ENCODE results near the gene NAIF1. TPM values are rescaled to one million over a fixed set of nuclear protein-coding genes. Genes with fewer than 3 reads are reported as not detected.
A peak's percentile ranks its signal among the peaks of the same experiment; 100 is the strongest.

NAIF1 gene
- total and polyA plus RNA-seq, 4 donors: 7.2 to 13.3 (median 11.0) TPM

DNA sequence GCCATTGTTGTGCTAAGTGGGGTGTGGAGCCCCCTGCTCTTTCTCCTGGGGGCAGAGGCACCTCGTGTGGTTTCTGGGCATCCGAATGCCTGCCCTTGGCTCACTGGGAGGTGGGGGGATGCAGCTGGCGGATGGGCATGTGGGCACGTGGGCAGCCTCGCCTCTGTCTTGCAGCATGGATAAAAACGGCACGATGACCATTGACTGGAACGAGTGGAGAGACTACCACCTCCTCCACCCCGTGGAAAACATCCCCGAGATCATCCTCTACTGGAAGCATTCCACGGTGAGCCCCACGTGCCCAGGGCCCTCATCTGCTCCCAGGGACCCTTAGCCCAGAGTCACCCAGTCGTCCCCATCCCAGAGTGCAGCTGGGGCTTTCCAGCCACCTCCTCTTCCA is 35.1 kb upstream of the NAIF1 start:
- H3K27ac ChIP-seq (ENCODE audit: low read depth, low read length): no peak overlapping the region
- no peaks in the 10 kb centered on the region for H3K9me3 ChIP-seq (ENCODE audit: control insufficient read depth, insufficient read depth, low read length)
- no peaks in the 10 kb centered on the region for H3K27me3 ChIP-seq (ENCODE audit: control insufficient read depth, insufficient read depth, low read length)
- WGBS (ENCODE audit: insufficient coverage): 66% methylated on average over 12 of the region's 13 CpGs
- H3K4me1 ChIP-seq (ENCODE audit: control insufficient read depth, insufficient read depth, low read length): peaks cover 66% of the 10 kb centered on the region
- H3K4me3 ChIP-seq (ENCODE audit: low read depth, low read length): no peak overlapping the region
- peaks cover 84% of the 10 kb centered on the region for H3K36me3 ChIP-seq (ENCODE audit: control insufficient read depth, insufficient read depth, low read length)
- DNase-seq (ENCODE audit: low read depth in 4 of 6, low spot score in 6 of 6): no peak

DNA sequence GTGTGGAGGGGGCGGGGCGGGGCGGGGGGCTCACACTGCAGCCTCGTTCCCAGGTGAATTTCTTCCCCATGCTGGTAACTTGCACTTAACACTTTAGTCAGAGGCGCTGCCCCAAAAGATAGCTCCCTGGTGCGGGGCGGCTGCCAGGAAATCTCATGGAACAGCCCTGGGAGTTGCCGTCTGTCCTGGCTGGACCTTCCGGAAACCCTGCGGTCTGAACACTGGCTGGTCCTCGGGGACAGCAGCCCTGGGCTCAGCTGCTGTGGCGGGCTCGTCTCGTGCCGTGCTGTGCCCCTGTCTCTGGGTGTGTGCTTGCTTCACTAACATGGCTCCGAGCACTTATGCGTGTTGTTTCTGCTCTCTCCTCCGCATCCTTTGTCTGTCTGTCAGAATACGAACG is 34.6 kb upstream of the NAIF1 start:
- no peak overlapping the region for H3K4me3 ChIP-seq (ENCODE audit: low read depth, low read length)
- peaks cover 79% of the 10 kb centered on the region for H3K36me3 ChIP-seq (ENCODE audit: control insufficient read depth, insufficient read depth, low read length)
- WGBS (ENCODE audit: insufficient coverage): 79% methylated on average over 20 of the region's 20 CpGs
- H3K4me1 ChIP-seq (ENCODE audit: control insufficient read depth, insufficient read depth, low read length): peaks cover 69% of the 10 kb centered on the region
- H3K27ac ChIP-seq (ENCODE audit: low read depth, low read length): no peak overlapping the region
- H3K9me3 ChIP-seq (ENCODE audit: control insufficient read depth, insufficient read depth, low read length): no peaks in the 10 kb centered on the region
- no peaks in the 10 kb centered on the region for H3K27me3 ChIP-seq (ENCODE audit: control insufficient read depth, insufficient read depth, low read length)
- no peak for DNase-seq (ENCODE audit: low read depth in 4 of 6, low spot score in 6 of 6)

DNA sequence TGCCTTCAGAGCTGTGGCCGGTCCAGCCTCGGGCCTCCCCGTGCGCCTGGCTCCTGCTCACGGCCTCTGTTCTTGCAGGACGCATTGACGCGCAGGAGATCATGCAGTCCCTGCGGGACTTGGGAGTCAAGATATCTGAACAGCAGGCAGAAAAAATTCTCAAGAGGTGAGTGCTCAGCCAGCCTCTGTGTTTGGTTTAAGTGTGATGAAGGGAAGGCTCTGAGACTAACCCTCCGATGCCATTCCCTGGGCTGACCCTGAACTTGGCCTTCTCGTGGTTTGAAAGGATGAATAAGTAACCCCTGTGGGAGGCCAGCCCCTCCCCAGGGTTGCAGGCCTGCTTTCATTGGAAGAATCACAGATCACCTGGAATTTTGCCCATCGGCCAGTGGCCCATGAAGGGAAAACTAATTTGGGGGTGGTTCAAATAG is 34.1 kb upstream of the NAIF1 start:
- Histone ChIP-seq H3K27ac (ENCODE audit: low read depth, low read length) (no peak overlapping the region), H3K27me3 (ENCODE audit: control insufficient read depth, insufficient read depth, low read length) (no peaks in the 10 kb centered on the region), H3K9me3 (ENCODE audit: control insufficient read depth, insufficient read depth, low read length) (no peaks in the 10 kb centered on the region), H3K36me3 (ENCODE audit: control insufficient read depth, insufficient read depth, low read length) (peaks cover 75% of the 10 kb centered on the region), H3K4me3 (ENCODE audit: low read depth, low read length) (no peak overlapping the region), H3K4me1 (ENCODE audit: control insufficient read depth, insufficient read depth, low read length) (peaks cover 69% of the 10 kb centered on the region)
- no peak for DNase-seq (ENCODE audit: low read depth in 4 of 6, low spot score in 6 of 6)
- 84% methylated on average over 12 of the region's 12 CpGs for WGBS (ENCODE audit: insufficient coverage)

DNA sequence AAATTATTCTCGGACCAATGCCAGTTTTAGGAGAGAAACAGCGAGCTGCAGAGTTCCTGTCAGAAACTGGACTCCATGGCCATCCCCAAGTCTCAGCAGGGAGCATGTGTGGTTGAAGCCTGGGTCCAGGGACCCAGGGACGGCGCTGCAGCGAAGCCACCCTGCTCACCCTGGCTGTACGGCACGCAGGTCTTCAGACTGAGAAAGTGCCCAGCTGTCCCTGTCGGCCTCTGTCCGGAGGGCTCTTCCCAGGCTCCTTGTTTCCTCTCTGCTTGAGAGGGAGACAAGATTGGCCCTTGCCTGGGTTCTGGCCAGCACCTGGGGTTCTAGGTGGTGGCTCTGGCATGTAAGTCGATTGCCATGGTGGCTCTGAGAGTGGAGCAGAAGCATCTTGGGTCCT is 33.5 kb upstream of the NAIF1 start:
- Histone ChIP-seq H3K36me3 (ENCODE audit: control insufficient read depth, insufficient read depth, low read length) (peaks cover 68% of the 10 kb centered on the region), H3K9me3 (ENCODE audit: control insufficient read depth, insufficient read depth, low read length) (no peaks in the 10 kb centered on the region), H3K4me1 (ENCODE audit: control insufficient read depth, insufficient read depth, low read length) (peaks cover 70% of the 10 kb centered on the region), H3K27ac (ENCODE audit: low read depth, low read length) (peak overlapping the region; percentile 97), H3K4me3 (ENCODE audit: low read depth, low read length) (no peak overlapping the region), H3K27me3 (ENCODE audit: control insufficient read depth, insufficient read depth, low read length) (no peaks in the 10 kb centered on the region)
- no peak for DNase-seq (ENCODE audit: low read depth in 4 of 6, low spot score in 6 of 6)
- 73% methylated on average over 10 of the region's 10 CpGs for WGBS (ENCODE audit: insufficient coverage)

DNA sequence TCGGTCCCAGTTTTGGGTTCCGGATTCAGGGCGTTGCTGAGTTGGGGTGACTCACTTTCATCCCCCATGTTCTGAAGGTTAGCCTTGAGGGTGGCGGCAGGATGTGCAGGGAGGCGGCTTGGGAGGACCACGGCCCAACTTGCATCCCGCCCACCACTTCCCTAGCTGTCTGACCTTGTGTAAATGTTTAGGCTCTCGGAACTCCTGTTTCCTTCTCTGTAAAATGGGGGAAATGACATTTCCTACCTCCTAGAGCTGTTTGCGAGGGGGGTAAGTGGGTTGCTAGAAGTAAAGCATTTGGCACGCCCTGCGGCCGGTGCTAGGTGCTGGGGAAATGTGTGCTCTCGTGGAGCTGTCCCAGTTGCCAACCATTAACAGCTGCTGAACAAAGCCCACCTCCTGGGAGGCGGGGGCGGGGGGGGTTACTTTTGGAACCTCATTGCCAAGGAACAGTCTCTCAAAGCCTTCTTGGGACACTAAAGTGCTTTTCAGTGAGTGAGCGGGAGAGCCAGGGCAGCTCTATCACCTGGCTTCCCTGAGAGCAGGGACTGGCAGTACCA is 32.9 kb upstream of the NAIF1 start:
- peaks cover 75% of the 10 kb centered on the region for H3K4me1 ChIP-seq (ENCODE audit: control insufficient read depth, insufficient read depth, low read length)
- DNase-seq (ENCODE audit: low read depth in 4 of 6, low spot score in 6 of 6): peak in 1 of 6 donors; percentile 51
- H3K36me3 ChIP-seq (ENCODE audit: control insufficient read depth, insufficient read depth, low read length): peaks cover 67% of the 10 kb centered on the region
- H3K27me3 ChIP-seq (ENCODE audit: control insufficient read depth, insufficient read depth, low read length): no peaks in the 10 kb centered on the region
- peak overlapping the region; percentile 97 for H3K27ac ChIP-seq (ENCODE audit: low read depth, low read length)
- no peaks in the 10 kb centered on the region for H3K9me3 ChIP-seq (ENCODE audit: control insufficient read depth, insufficient read depth, low read length)
- WGBS (ENCODE audit: insufficient coverage): 45% methylated on average over 5 of the region's 16 CpGs
- no peak overlapping the region for H3K4me3 ChIP-seq (ENCODE audit: low read depth, low read length)

DNA sequence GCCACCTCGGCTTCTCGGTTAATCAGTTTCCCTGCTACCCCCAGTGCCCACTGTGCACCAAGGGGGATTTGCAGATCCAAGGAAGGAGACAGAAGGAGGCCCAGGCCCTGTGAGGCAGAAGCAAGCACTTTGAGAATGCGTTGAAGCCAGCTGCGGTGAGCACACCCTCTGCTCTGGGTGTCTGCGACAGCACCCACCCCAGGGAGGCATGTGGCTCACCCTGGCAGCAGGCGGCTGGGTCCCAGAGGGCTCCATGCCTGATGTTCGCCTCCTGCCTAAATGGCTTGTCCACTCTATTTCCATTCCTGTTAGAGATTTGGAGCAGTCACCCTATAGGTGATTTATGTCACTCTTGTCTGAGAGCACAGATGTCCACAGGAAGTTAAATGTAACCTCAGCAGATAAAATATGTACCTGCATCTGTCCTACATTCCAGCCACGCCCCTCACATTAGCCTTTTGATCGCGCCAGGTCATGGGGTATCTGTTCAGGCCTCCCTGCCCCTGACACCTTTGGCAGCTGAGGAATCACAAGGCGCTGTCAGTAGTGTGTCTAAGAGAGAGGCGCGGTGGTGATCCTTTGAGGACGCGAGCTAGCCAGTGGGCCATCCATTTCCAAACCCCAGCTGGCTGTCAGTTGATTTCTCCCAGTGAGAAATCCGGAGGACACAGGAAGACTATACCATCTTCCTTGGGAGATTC is 32.3 kb upstream of the NAIF1 start:
- Histone ChIP-seq H3K27ac (ENCODE audit: low read depth, low read length) (peak overlapping the region; percentile 97), H3K9me3 (ENCODE audit: control insufficient read depth, insufficient read depth, low read length) (no peaks in the 10 kb centered on the region), H3K4me3 (ENCODE audit: low read depth, low read length) (peak overlapping the region; percentile 46), H3K4me1 (ENCODE audit: control insufficient read depth, insufficient read depth, low read length) (peaks cover 80% of the 10 kb centered on the region), H3K27me3 (ENCODE audit: control insufficient read depth, insufficient read depth, low read length) (no peaks in the 10 kb centered on the region), H3K36me3 (ENCODE audit: control insufficient read depth, insufficient read depth, low read length) (peaks cover 65% of the 10 kb centered on the region)
- DNase-seq (ENCODE audit: low read depth in 4 of 6, low spot score in 6 of 6): no peak
- WGBS (ENCODE audit: insufficient coverage): 43% methylated on average over 12 of the region's 16 CpGs

- 11% methylated on average over 25 of the region's 32 CpGs for whole genome bisulfite sequencing (ENCODE audit: insufficient coverage)
- Histone ChIP-seq H3K36me3 (ENCODE audit: control insufficient read depth, insufficient read depth, low read length) (peaks cover 57% of the 10 kb centered on the region), H3K4me3 (ENCODE audit: low read depth, low read length) (peak overlapping the region; percentile 46), H3K27me3 (ENCODE audit: control insufficient read depth, insufficient read depth, low read length) (no peaks in the 10 kb centered on the region), H3K4me1 (ENCODE audit: control insufficient read depth, insufficient read depth, low read length) (peaks cover 82% of the 10 kb centered on the region), H3K9me3 (ENCODE audit: control insufficient read depth, insufficient read depth, low read length) (no peaks in the 10 kb centered on the region), H3K27ac (ENCODE audit: low read depth, low read length) (peak overlapping the region; percentile 97)
- peak in 5 of 6 donors; percentile 65 to 93 (median 72) for DNase-seq (ENCODE audit: low read depth in 4 of 6, low spot score in 6 of 6)
These were observed 31.4 kb upstream of the NAIF1 start for GRCh38 chr9:128098297-128099230.

- H3K4me1 ChIP-seq (ENCODE audit: control insufficient read depth, insufficient read depth, low read length): peaks cover 80% of the 10 kb centered on the region
- DNase-seq (ENCODE audit: low read depth in 4 of 6, low spot score in 6 of 6): no peak
- no peaks in the 10 kb centered on the region for H3K27me3 ChIP-seq (ENCODE audit: control insufficient read depth, insufficient read depth, low read length)
- WGBS (ENCODE audit: insufficient coverage): 58% methylated on average over 11 of the region's 13 CpGs
- H3K4me3 ChIP-seq (ENCODE audit: low read depth, low read length): peak overlapping the region; percentile 46
- peaks cover 48% of the 10 kb centered on the region for H3K36me3 ChIP-seq (ENCODE audit: control insufficient read depth, insufficient read depth, low read length)
- no peaks in the 10 kb centered on the region for H3K9me3 ChIP-seq (ENCODE audit: control insufficient read depth, insufficient read depth, low read length)
- H3K27ac ChIP-seq (ENCODE audit: low read depth, low read length): peak overlapping the region; percentile 97
These were observed 30.6 kb upstream of the NAIF1 start for GRCh38 chr9:128097543-128098296.
